Aorta (tissue), 4 donors: ENCODE data around the gene NTNG1. TPM values are rescaled to one million over a fixed set of nuclear protein-coding genes. Genes with fewer than 3 reads are reported as not detected.

Experiments
- polyA plus RNA-seq, 2 donors: library from polyadenylated mRNA; stranded (reverse); fragments of 200-250 nt; gene quantifications; one replicate each; pipeline ENCODE4 v1.2.3, GENCODE V29; 2013
- total RNA-seq, 2 donors: library from RNA; stranded (reverse); fragmentation: NEBNext Ultra II Directional; extraction: Animal tissue kit (Norgen Biotek cat#: 25700); gene quantifications; one replicate each; pipeline ENCODE4 v1.2.1, GENCODE V29; 2021
- donor health status: healthy with polysubstance abuse.
- donor health status: Bipolar disorder and iron deficiency.
- donor health status: DM: no; HTN: no; CAD: no.
- donor health status: DM: yes; HTN: yes; CAD: no.

The NTNG1 gene
- total and polyA plus RNA-seq, 4 donors: 1.0 to 1.8 TPM; not detected in 2

Other genes with a start within 250 kb of the NTNG1 start
- 1 to 10 TPM; 6.4 to 7.7 TPM for gene PRMT6, start 84.4 kb upstream of the NTNG1 start, total RNA-seq
- 1 to 10 TPM; 5.1 to 7.3 TPM for gene PRMT6, start 84.4 kb upstream of the NTNG1 start, polyA plus RNA-seq